Hematopoietic multipotent progenitor cell treated with erythropoietin and hydrocortisone succinate and interleukin-3 and kit ligand, for 17 days (in vitro differentiated cells): ENCODE data around the gene APAF1.

ENCODE experiments used
- DNase-seq: peaks from one replicate; pipeline ENCODE4 v3.0.0-alpha.2; 2015; ENCODE audit warnings: low spot score

APAF1 gene

GRCh38 chr12:98660521-98660920 lies 15.4 kb downstream of the APAF1 start:
- no peak for DNase-seq

DNA sequence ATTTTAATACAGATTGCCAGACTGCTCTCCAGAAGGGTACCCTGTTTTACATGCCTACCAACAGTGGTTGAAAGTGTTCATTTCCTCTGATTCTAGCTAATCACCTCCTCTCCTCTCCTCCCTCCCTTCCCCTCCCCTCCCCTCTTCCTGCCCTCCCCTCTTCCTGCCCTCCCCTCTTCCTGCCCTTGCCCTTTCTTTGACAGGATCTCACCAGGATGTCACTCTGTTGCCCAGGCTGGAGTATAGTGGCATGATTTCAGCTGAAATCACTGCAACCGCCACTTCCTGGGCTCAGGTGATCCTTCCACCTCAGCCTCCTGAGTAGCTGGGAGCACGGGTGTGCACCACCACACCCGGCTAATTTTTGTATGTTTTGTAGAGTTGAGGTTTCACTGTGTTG lies 24.7 kb downstream of the APAF1 start:
- no peak for DNase-seq

GRCh38 chr12:98671459-98671858 lies 26.4 kb downstream of the APAF1 start:
- DNase-seq: no peak

GRCh38 chr12:98674841-98675240 lies 29.8 kb downstream of the APAF1 start:
- no peak for DNase-seq

GRCh38 chr12:98678236-98678945 lies 33.3 kb downstream of the APAF1 start:
- no peak for DNase-seq

DNA sequence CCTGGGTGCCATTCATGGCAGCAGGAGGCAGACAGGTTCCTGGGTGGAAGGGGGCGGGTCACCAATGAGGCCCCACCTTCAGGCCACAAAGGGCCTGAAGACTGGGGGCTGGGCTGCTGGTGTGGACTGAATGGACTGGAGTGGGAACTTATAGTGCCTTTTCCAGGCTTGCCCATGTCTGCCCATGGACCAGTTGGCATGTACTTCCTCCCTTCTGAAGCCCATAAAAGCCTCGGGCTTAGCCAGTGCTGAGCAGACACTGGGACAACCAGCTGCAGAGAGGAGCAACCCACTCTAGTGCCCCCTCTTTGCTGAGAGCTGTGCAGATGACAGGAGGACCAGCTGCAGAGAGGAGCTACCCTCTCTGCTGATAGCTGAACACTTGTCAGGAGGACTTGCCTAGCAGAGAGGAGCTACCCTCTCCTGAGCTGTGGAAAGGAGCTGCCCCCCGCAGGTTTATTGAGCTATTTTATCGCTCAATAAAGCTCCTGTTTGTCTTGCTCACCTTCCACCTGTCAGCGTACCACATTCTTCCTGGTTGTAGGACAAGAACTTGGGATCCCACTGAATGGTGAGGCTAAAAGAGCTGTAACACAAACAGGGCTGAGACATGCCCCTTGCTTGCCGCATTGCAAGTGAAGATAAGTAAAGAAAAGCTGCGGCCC lies 34.0 kb downstream of the APAF1 start:
- DNase-seq: no peak

GRCh38 chr12:98679611-98680005 lies 34.5 kb downstream of the APAF1 start:
- no peak for DNase-seq

GRCh38 chr12:98684199-98684598 lies 39.1 kb downstream of the APAF1 start:
- no peak for DNase-seq

GRCh38 chr12:98686603-98687002 lies 41.5 kb downstream of the APAF1 start:
- DNase-seq: no peak

DNA sequence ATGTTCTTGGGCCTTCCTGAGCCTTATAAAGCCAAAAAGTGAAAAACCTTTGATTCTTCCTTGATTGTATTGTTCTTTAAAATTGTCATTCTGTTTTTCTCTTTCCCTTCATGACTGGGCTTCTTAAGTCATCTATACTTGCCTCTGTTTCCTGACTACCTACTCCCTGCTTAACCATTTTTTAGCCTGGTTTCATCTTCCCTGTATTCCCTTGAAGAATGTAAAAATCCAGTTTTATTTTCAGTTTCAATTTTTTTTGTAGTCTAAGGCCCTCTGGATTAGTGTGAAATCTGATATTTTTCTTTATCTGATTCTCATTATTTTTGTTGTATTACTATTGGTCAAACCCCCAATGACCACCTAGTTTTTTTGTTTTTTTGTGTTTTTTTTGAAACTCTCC lies 46.3 kb downstream of the APAF1 start:
- no peak for DNase-seq

GRCh38 chr12:98696036-98696646 lies 51.1 kb downstream of the APAF1 start:
- no peak for DNase-seq

DNA sequence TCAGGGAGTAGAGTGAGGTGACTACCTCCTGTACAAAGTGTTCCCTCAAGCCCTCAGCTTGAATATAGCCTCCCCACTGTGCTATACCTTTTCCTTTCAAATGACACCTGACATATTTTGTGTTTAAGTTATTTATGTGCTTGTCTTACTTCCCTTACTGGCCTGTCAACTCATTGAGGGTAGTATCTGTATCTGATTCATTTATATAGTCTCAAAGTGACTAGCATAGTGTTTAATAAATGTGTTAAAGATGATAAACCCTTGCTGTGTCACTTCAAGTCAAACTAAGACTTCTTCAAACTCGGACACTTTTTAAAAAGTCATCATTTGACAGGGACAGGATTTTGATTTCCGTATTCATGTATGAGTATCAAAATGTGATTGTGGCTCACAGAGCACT lies 52.1 kb downstream of the APAF1 start:
- no peak for DNase-seq

DNA sequence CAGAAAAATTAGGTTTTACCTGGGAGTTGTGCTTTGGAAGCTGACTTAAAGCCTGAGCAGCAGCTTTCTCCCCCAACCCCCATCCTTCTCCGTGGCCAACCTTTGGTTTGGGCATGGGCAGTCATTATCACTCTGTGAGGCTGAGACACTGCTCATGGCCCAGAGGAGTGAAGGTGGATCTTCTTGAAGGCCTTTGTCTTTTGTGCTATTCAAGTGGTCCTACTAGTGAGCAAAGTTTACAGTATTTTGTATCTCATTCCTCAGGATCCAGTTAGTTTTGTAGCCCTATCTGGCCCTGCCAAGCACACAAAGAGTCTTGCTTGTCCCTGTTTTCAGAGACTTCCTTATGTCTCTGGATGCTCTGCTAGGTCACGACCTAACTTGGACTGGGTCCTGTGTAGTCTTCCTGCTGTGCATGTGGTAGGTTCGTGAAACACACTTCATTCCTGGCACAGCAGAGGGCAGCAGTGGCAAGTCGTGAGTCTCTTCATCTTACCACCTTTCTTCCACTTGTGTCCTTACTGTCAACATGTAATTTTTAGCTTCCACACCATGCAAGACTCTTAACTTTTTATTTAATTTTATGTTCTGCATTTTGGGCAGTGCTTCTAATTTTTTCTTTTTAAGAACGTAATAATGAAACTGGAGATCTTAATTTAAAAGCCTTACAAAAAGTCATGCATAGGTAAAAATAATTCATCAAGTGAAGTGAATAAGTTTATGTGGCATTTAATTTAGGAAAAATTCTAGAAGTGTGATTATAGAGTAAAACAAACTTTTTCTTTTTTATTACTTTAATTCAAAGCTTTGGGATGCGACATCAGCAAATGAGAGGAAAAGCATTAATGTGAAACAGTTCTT lies 53.7 kb downstream of the APAF1 start:
- DNase-seq: no peak

- no peak for DNase-seq
These were observed 54.5 kb downstream of the APAF1 start for GRCh38 chr12:98699586-98699985.

DNA sequence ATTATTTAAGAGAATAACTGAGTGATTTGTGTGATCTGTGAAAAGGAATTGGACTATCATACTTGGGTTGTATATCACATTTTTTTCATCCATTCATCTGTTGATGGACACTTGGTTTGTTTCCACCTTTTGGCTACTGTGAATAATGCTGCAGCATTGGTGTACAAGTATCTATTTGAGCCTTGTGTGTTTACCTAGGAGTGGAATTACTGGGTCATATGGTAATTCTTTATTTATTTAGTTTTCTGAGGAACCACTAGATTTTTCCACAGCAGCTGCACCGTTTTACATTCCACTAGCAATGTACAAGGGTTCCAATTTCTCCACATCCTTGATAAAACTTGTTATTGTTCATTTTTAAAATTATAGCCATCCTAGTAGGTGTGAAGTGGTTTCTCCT lies 56.1 kb downstream of the APAF1 start:
- DNase-seq: no peak

GRCh38 chr12:98709022-98709421 lies 63.9 kb downstream of the APAF1 start:
- no peak for DNase-seq

GRCh38 chr12:98714426-98714825 lies 69.3 kb downstream of the APAF1 start:
- no peak for DNase-seq

DNA sequence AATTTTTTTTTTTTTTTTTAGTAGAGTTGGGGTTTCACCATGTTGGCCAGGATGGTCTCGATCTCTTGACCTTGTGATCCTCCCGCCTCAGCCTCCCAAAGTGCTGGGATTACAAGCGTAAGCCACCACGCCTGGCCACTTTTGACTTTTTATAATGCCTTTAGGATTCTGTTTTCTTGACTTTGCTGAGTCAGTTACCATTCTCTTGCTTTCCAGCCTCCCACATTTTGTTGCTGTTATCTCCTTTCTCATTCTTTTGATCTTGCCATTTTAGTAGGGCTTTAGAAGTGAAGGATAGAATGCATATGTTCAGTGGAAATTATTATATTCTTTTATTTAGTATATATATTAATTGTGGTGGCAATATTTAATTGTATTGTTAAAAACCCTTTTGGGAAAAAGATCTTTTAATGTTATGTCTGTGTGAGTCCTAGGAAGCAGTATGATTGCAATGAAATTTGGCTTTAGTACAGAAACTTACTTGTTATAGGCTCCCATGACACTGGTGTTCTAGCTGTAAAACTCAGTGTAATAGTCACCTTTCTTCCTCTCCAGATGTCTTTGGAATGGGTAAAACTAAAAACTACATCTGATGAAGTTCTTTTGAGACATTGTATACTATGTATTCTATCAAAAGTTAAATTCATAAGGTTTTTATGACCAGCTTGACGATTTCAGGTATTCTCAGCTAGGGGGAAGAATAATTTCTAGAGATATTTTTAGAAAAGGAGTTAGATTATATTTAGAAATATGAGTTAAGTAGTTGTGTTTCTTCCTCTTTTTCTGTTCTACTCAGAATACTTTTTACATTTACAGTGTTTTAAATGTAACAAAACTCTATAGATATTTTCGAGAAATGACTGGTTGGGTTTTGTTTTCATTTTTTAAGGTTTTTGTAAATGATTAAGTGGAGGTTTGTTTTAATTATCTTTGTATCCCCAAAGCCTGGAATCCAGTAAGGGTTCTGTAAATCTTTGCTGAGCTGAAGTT lies 74.7 kb downstream of the APAF1 start:
- DNase-seq: no peak

DNA sequence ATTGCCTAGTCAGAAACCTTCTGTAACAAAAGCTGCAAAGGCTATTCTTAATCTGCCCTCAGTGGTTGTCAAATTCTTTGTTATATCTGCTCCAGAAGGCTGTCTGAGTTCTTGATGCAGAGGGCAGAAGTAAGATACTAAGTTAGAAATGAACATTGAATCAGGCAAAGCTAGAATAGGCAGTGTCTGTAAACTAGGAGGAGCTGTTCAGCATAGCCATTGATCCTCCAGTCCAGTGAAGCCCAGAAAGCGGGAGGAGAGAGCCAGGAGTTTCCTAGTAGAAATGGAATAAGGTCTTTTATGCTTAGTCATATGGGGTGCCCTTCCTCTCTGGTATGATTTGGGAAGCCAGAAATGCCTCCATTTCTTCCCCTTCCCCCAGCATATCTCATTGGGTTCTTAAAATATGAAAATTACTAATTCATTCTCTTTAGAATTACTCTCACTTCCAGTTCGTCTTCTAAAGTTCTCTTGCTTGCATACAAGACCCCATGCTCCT lies 76.2 kb downstream of the APAF1 start:
- DNase-seq: no peak

- DNase-seq: no peak
These were observed 79.5 kb downstream of the APAF1 start for GRCh38 chr12:98724384-98725155.
